Hepatic stellate cell (primary cell): ENCODE results near the gene MARK1.

Experiments
- DNase-seq: peaks from one replicate; pipeline ENCODE4 v3.0.0; 2011; ENCODE audit warnings: low spot score

MARK1 gene

GRCh38 chr1:220691053-220691684, 163.2 kb downstream of the MARK1 start:
- DNase-seq = no peak

- no peak for DNase-seq
Measured at GRCh38 chr1:220692436-220693228, 164.7 kb downstream of the MARK1 start.

- no peak for DNase-seq
Measured at GRCh38 chr1:220694866-220695382, 167.0 kb downstream of the MARK1 start.

- no peak for DNase-seq
Measured at GRCh38 chr1:220695426-220695825, 167.5 kb downstream of the MARK1 start.

GRCh38 chr1:220696226-220696862, 168.4 kb downstream of the MARK1 start:
- no peak for DNase-seq

GRCh38 chr1:220696863-220697231, 168.9 kb downstream of the MARK1 start:
- peak; percentile 44 for DNase-seq

- no peak for DNase-seq
Measured at GRCh38 chr1:220697326-220697725, 169.4 kb downstream of the MARK1 start.

- no peak for DNase-seq
Measured at GRCh38 chr1:220698607-220699016, 170.7 kb downstream of the MARK1 start.

GRCh38 chr1:220699044-220699443, 171.1 kb downstream of the MARK1 start:
- no peak for DNase-seq

- no peak for DNase-seq
Measured at GRCh38 chr1:220700556-220701179, 172.7 kb downstream of the MARK1 start.

- no peak for DNase-seq
Measured at GRCh38 chr1:220701974-220702373, 174.0 kb downstream of the MARK1 start.

GRCh38 chr1:220702733-220703270, 174.9 kb downstream of the MARK1 start:
- DNase-seq = no peak

- DNase-seq = no peak
Measured at GRCh38 chr1:220703305-220703704, 175.4 kb downstream of the MARK1 start.

GRCh38 chr1:220705782-220706181, 177.8 kb downstream of the MARK1 start:
- DNase-seq = no peak

GRCh38 chr1:220706480-220706879, 178.5 kb downstream of the MARK1 start:
- DNase-seq = no peak

GRCh38 chr1:220707160-220707559, 179.2 kb downstream of the MARK1 start:
- no peak for DNase-seq

- DNase-seq = no peak
Measured at GRCh38 chr1:220708244-220708643, 180.3 kb downstream of the MARK1 start.

GRCh38 chr1:220708936-220709801, 181.2 kb downstream of the MARK1 start:
- no peak for DNase-seq

GRCh38 chr1:220710333-220710732, 182.4 kb downstream of the MARK1 start:
- DNase-seq = no peak

- no peak for DNase-seq
Measured at GRCh38 chr1:220711056-220711809, 183.3 kb downstream of the MARK1 start.
